A549 (cell line): ENCODE results near the gene RPS6KA2.

Experiments used
- MAFK ChIP-seq: fragments of 450-650 bp; IDR thresholded peaks from 2 replicates; pipeline ENCODE4 v1.6.1; 2014; ENCODE audit not compliant: partially characterized antibody
- MAX ChIP-seq: IDR thresholded peaks from 2 replicates; pipeline ENCODE4 v1.6.1; 2012
- REST ChIP-seq: fragments of 200-600 bp; sonication (generic); IDR thresholded peaks from 2 replicates; pipeline ENCODE4 v1.6.1; 2016; ENCODE audit warnings: antibody characterized with exemption, mild to moderate bottlenecking, moderate library complexity

GRCh38 chr6:166474721-166475565 lies 152.1 kb downstream of the RPS6KA2 start:
- TF ChIP-seq MAFK (no peak), REST (no peak), MAX (no peak)
